ENCODE measurements around the gene CUEDC1.

DNA sequence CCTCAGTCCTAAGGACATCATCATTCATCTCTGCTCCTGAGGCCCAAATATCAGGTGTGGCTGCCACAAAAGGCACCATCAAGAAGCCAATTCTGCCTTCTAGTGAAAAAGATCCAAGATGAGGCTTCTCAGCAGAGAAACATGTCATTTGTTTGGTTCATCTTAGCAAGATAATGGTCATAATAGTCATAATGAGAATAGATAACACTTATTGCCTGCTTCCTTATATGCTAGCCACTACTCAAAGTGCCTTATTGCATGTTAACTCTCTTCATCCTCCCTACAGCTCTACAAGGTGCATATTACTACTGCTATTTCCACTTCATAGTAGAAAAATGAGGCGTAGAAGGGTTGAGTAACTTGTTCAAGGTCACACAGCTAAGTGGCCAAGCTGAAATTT lies 60.4 kb downstream of the CUEDC1 start:
- TF ChIP-seq RAD21 (IDR thresholded peaks at IDR 0.05; ENCODE audit: low read length), result no peak
- no peak for TF ChIP-seq POLR2A (IDR thresholded peaks at IDR 0.05; ENCODE audit: low read depth, low read length)
- TF ChIP-seq, protein P1, sequence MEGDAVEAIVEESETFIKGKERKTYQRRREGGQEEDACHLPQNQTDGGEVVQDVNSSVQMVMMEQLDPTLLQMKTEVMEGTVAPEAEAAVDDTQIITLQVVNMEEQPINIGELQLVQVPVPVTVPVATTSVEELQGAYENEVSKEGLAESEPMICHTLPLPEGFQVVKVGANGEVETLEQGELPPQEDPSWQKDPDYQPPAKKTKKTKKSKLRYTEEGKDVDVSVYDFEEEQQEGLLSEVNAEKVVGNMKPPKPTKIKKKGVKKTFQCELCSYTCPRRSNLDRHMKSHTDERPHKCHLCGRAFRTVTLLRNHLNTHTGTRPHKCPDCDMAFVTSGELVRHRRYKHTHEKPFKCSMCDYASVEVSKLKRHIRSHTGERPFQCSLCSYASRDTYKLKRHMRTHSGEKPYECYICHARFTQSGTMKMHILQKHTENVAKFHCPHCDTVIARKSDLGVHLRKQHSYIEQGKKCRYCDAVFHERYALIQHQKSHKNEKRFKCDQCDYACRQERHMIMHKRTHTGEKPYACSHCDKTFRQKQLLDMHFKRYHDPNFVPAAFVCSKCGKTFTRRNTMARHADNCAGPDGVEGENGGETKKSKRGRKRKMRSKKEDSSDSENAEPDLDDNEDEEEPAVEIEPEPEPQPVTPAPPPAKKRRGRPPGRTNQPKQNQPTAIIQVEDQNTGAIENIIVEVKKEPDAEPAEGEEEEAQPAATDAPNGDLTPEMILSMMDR (conservative IDR thresholded peaks at IDR 0.05; ENCODE audit: low read depth, low read length), result no peak
- TF ChIP-seq RFX5 (IDR thresholded peaks at IDR 0.05; ENCODE audit: low read depth, low read length), result no peak
- TF ChIP-seq CEBPB (IDR thresholded peaks at IDR 0.05; ENCODE audit: low read depth, low read length), result no peak
- no peak for TF ChIP-seq MAFK (IDR thresholded peaks at IDR 0.05; ENCODE audit: low read depth, low read length)
- TF ChIP-seq, protein P2, sequence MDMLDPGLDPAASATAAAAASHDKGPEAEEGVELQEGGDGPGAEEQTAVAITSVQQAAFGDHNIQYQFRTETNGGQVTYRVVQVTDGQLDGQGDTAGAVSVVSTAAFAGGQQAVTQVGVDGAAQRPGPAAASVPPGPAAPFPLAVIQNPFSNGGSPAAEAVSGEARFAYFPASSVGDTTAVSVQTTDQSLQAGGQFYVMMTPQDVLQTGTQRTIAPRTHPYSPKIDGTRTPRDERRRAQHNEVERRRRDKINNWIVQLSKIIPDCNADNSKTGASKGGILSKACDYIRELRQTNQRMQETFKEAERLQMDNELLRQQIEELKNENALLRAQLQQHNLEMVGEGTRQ (IDR thresholded peaks at IDR 0.05; ENCODE audit: low read depth, low read length), result no peak
- TF ChIP-seq RCOR1 (IDR thresholded peaks at IDR 0.05; ENCODE audit: insufficient replicate concordance, low read length), result no peak
- TF ChIP-seq MAZ (IDR thresholded peaks at IDR 0.05; ENCODE audit: borderline replicate concordance, low read depth, low read length), result no peak

Data from IMR-90 (cell line).